HUES6 (cell line): Measurements from ENCODE around the gene CDC27.
"Not testable (repeated sequence)": the region's sequence is repeated elsewhere in the genome, so short reads cannot be mapped to it uniquely, and the experiment has no call there.

Experiments
- H3K27ac ChIP-seq: 2 replicates; pipeline ENCODE4 v1.7.0; 2013; ENCODE audit warnings: low read depth, mild to moderate bottlenecking, low read length, inconsistent platforms
- H3K27me3 ChIP-seq: 2 replicates; pipeline ENCODE4 v1.6.1; 2013; ENCODE audit warnings: low read length; ENCODE audit not compliant: control insufficient read depth, insufficient read depth
- H3K36me3 ChIP-seq: 2 replicates; pipeline ENCODE4 v1.6.1; 2013; ENCODE audit warnings: low read length; ENCODE audit not compliant: control insufficient read depth, insufficient read depth
- H3K4me1 ChIP-seq: 2 replicates; pipeline ENCODE4 v1.6.1; 2013; ENCODE audit warnings: low read length; ENCODE audit not compliant: control insufficient read depth, insufficient read depth
- H3K4me3 ChIP-seq: 2 replicates; pipeline ENCODE4 v1.5.1; 2013; ENCODE audit warnings: low read depth, low read length
- H3K9ac ChIP-seq: one replicate; pipeline ENCODE4 v1.6.1; 2013; ENCODE audit warnings: mild to moderate bottlenecking, low read length
- H3K9me3 ChIP-seq: 2 replicates; pipeline ENCODE4 v1.6.1; 2013; ENCODE audit warnings: low read depth, low read length; ENCODE audit not compliant: control insufficient read depth, insufficient read depth

The CDC27 gene

GRCh38 chr17:47131761-47132160 lies 57.3 kb downstream of the CDC27 start:
- Histone ChIP-seq H3K9ac (no peak overlapping the region), H3K4me1 (no peaks in the 10 kb centered on the region), H3K9me3 (no peaks in the 10 kb centered on the region), H3K27me3 (no peaks in the 10 kb centered on the region), H3K4me3 (no peak overlapping the region), H3K36me3 (peaks cover 57% of the 10 kb centered on the region), H3K27ac (no peak overlapping the region)

- not testable (repeated sequence) for H3K4me1 ChIP-seq, H3K4me3 ChIP-seq, H3K9me3 ChIP-seq, H3K9ac ChIP-seq, H3K27ac ChIP-seq, H3K27me3 ChIP-seq
- H3K36me3 ChIP-seq, result peaks cover 58% of the 10 kb centered on the region
Measured at GRCh38 chr17:47126835-47127234, 62.3 kb downstream of the CDC27 start.

- peaks cover 49% of the 10 kb centered on the region for H3K36me3 ChIP-seq
- H3K9ac ChIP-seq, H3K9me3 ChIP-seq, H3K27ac ChIP-seq, H3K4me3 ChIP-seq, H3K27me3 ChIP-seq: not testable (repeated sequence)
- peaks cover 22% of the 10 kb centered on the region for H3K4me1 ChIP-seq
Measured at GRCh38 chr17:47123262-47123661, 65.8 kb downstream of the CDC27 start.

- Histone ChIP-seq H3K27me3 (no peaks in the 10 kb centered on the region), H3K4me3 (no peak overlapping the region), H3K9me3 (no peaks in the 10 kb centered on the region), H3K27ac (peak overlapping the region; percentile 20; the same call in 1 of the 2 replicates), H3K36me3 (peaks cover 27% of the 10 kb centered on the region), H3K4me1 (peaks cover 22% of the 10 kb centered on the region), H3K9ac (no peak overlapping the region)
Measured at GRCh38 chr17:47120521-47121095, 68.5 kb downstream of the CDC27 start.

- Histone ChIP-seq H3K9ac (no peak overlapping the region), H3K9me3 (no peaks in the 10 kb centered on the region), H3K27me3 (no peaks in the 10 kb centered on the region), H3K27ac (peak overlapping the region; percentile 20; the same call in 1 of the 2 replicates), H3K4me3 (no peak overlapping the region), H3K4me1 (peaks cover 22% of the 10 kb centered on the region), H3K36me3 (peaks cover 23% of the 10 kb centered on the region)
Measured at GRCh38 chr17:47119746-47120520, 69.2 kb downstream of the CDC27 start.

- Histone ChIP-seq H3K4me1 (peaks cover 22% of the 10 kb centered on the region), H3K4me3 (no peak overlapping the region), H3K36me3 (peaks cover 14% of the 10 kb centered on the region), H3K9me3 (no peaks in the 10 kb centered on the region), H3K9ac (no peak overlapping the region), H3K27ac (no peak overlapping the region), H3K27me3 (no peaks in the 10 kb centered on the region)
Measured at GRCh38 chr17:47117386-47117785, 71.7 kb downstream of the CDC27 start.

- H3K27me3 ChIP-seq, result no peaks in the 10 kb centered on the region
- no peaks in the 10 kb centered on the region for H3K36me3 ChIP-seq
- H3K9me3 ChIP-seq, result peaks cover 5% of the 10 kb centered on the region; the same call in 1 of the 2 replicates
- no peak overlapping the region for H3K9ac ChIP-seq
- no peaks in the 10 kb centered on the region for H3K4me1 ChIP-seq
- H3K4me3 ChIP-seq, result no peak overlapping the region
- H3K27ac ChIP-seq, result no peak overlapping the region
Measured at GRCh38 chr17:47106130-47106529, 83.0 kb downstream of the CDC27 start.

- H3K27ac ChIP-seq, H3K9me3 ChIP-seq, H3K4me1 ChIP-seq, H3K4me3 ChIP-seq, H3K9ac ChIP-seq, H3K36me3 ChIP-seq, H3K27me3 ChIP-seq: not testable (repeated sequence)
Measured at GRCh38 chr17:47105246-47105645, 83.8 kb downstream of the CDC27 start.

GRCh38 chr17:47102914-47103313 lies 86.2 kb downstream of the CDC27 start:
- Histone ChIP-seq H3K4me3 (no peak overlapping the region), H3K36me3 (no peaks in the 10 kb centered on the region), H3K9me3 (peaks cover 5% of the 10 kb centered on the region; the same call in 1 of the 2 replicates), H3K27ac (no peak overlapping the region), H3K27me3 (no peaks in the 10 kb centered on the region), H3K4me1 (0 out of 2 replicates have a peak, but pooled peaks cover 3% of the 10 kb centered on the region), H3K9ac (no peak overlapping the region)

GRCh38 chr17:47099987-47100711 lies 88.9 kb downstream of the CDC27 start:
- Histone ChIP-seq H3K27me3 (no peaks in the 10 kb centered on the region), H3K27ac (no peak overlapping the region), H3K36me3 (no peaks in the 10 kb centered on the region), H3K4me3 (peak overlapping the region; percentile 91), H3K4me1 (0 out of 2 replicates have a peak, but pooled peaks cover 3% of the 10 kb centered on the region), H3K9me3 (peaks cover 3% of the 10 kb centered on the region; the same call in 1 of the 2 replicates), H3K9ac (peak overlapping the region; percentile 68)
